HG02571 (cell line): Measurements from ENCODE around the gene KREMEN2.
A peak's percentile ranks its signal among the peaks of the same experiment; 100 is the strongest.

ENCODE experiments used
- ATAC-seq: cut with Tn5 transposase; IDR thresholded peaks from one replicate; pipeline ENCODE4 v1.9.1; 2021; ENCODE audit warnings: mild to moderate bottlenecking, moderate library complexity; ENCODE audit not compliant: unreplicated experiment

The KREMEN2 gene

DNA sequence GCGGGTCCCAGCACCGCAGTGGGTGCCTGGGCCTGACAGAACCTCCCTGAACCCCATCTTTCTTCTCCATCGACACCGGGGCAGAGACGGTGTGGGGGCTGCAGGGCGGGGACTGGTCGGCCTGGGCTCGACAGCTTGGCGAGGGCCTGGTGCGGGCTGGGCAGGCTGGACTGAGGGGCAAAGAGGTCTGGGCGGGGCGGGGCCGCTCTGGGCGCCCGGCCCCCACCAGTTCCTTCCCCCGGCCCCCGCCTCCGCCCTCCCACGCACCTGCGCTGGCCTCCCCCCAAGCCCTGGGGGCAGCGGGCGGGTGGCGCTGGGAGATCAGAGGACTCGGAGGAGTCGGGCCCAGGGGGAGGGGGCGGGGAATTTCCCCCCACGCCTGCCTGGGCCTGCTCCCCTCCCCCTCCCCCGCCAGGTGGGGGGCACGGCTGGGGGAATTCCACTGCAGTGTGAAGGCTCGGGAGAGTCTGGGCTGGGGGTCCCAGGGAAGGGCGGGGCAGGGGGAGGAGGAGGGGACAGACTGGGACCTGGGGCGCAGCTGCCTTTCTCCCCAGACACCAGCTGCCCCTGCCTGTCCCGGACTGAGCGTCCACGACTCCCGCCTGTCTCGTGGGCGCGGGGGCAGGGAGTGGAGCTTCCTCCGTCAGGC, 877 bp upstream of the KREMEN2 start:
- no peak for ATAC-seq

GRCh38 chr16:2964475-2965336, 631 bp downstream of the KREMEN2 start:
- ATAC-seq, result no peak

DNA sequence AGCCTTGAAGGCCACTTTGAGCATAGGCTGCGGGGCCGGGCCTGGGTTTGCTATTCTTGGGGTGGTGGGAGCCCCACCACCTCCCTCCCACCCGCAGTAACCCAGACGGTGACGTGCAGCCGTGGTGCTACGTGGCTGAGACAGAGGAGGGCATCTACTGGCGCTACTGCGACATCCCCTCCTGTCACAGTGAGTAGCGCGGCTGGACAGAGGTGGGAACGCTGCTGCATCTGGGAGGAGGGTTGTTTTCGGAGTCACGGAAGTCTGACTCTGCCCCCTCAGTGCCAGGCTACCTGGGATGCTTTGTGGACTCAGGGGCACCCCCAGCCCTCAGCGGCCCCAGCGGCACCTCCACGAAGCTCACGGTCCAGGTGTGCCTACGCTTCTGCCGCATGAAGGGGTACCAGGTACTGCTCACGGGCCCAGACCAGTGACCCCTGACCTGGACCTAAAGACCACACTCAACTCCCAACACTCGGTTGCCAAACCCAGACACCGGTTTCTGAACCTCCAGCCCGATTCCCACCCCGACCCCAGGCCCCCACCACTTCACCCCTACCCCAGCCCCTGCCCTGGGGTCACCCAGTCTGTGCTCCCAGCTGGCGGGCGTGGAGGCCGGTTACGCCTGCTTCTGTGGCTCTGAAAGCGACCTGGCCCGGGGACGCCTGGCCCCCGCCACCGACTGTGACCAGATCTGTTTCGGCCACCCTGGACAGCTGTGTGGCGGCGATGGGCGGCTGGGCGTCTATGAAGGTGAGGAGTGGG, 2.1 kb downstream of the KREMEN2 start:
- ATAC-seq, result no peak

DNA sequence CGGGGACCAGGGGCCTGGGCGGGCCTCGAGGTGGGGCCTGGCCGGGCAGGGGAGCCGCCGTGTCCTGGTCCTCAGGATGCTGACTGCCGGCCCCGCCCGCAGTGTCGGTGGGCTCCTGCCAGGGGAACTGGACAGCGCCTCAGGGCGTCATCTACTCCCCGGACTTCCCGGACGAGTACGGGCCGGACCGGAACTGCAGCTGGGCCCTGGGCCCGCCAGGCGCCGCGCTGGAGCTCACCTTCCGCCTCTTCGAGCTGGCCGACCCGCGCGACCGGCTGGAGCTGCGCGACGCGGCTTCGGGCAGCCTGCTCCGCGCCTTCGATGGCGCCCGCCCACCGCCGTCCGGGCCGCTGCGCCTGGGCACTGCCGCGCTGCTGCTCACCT, 2.7 kb downstream of the KREMEN2 start:
- no peak for ATAC-seq

DNA sequence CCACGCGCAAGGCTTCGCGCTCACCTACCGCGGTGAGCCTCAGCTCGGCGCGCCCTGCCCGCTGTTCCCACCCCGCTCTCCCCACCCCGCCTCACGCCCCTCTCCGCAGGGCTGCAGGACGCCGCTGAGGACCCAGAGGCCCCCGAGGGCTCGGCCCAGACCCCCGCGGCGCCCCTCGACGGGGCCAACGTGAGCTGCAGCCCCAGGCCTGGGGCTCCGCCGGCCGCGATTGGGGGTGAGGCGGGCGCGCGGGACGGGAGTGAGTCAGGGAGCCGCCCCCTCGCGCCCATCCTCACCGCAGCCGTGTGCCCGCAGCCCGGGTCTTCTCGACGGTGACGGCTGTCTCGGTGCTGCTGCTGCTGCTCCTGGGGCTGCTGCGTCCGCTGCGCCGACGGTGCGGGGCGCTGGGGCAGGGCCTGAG, 3.1 kb downstream of the KREMEN2 start:
- ATAC-seq, result no peak

- ATAC-seq, result no peak
Measured at GRCh38 chr16:2967721-2968161, 3.7 kb downstream of the KREMEN2 start.

GRCh38 chr16:2968368-2968737, 4.3 kb downstream of the KREMEN2 start:
- ATAC-seq, result no peak

DNA sequence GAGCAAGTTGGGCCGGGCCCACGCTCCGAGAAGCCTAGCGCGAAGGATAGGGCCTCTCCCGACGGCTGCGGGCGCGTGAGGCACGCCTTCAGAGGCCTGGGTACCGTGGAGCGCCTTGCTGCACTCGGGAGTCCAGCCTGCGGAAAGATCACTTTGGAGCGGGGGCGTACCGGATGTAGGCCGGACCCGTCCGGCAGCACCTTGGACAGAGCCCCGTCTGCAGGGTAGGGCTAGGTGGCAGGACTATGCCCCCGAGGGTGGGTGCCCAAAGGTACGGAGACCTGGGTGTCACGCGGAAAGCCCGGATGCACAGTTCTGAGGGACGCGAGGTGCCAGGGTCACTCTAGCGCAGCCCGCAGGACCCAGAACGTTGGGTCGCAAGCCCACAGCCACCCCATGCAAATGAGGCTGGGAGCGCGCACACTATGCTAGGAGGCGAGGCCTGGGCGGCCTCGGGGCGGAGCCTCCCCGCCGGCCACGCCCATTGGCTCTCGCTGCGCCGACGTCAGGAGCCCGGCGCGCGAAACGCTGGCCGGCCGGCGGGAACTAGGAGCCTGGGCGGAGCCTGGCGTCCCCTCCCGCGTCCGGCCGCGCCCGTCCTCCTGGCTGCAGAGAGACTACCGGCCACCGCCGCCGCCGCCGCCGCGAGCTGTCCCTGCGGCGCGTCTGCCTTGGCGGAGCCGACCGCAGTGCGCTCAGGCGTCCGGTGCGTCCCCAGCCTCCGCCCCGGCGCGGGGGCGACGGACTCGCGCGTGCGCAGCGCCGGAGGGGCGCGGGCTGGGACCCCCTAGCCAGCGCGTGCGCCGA, 4.9 kb downstream of the KREMEN2 start, which contains the start of gene PAQR4:
Gene PAQR4 (plus strand): TSS at position 611 of the 807 bp plus-strand sequence. CDS start 327 bp downstream, outside the sequence.
- ATAC-seq, result peak; percentile 74

GRCh38 chr16:2969545-2970521, 5.8 kb downstream of the KREMEN2 start:
- ATAC-seq, result peak; percentile 1

GRCh38 chr16:2970563-2970962, 6.5 kb downstream of the KREMEN2 start:
- no peak for ATAC-seq

DNA sequence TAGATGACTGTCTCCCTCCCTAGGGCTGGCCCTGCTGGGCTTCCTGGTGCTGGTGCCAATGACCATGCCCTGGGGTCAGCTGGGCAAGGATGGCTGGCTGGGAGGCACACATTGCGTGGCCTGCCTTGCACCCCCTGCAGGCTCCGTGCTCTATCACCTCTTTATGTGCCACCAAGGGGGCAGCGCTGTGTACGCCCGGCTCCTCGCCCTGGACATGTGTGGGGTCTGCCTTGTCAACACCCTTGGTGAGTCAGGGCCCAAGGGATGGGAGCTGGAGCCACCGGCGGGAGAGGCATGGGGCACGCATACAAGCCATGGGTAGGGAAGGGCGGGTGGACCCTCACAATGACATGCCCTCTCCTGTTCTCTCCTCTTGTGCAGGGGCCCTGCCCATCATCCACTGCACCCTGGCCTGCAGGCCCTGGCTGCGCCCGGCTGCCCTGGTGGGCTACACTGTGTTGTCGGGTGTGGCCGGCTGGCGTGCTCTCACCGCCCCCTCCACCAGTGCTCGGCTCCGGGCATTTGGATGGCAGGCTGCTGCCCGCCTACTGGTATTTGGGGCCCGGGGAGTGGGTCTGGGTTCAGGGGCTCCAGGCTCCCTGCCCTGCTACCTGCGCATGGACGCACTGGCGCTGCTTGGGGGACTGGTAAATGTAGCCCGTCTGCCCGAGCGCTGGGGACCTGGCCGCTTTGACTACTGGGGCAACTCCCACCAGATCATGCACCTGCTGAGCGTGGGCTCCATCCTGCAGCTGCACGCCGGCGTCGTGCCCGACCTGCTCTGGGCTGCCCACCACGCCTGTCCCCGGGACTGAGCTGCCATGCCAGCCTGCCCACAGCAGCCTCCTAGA, 7.3 kb downstream of the KREMEN2 start:
- no peak for ATAC-seq

GRCh38 chr16:2971985-2972784, 8.1 kb downstream of the KREMEN2 start:
- ATAC-seq, result no peak

- ATAC-seq, result no peak
Measured at GRCh38 chr16:2973093-2973492, 9.0 kb downstream of the KREMEN2 start.

DNA sequence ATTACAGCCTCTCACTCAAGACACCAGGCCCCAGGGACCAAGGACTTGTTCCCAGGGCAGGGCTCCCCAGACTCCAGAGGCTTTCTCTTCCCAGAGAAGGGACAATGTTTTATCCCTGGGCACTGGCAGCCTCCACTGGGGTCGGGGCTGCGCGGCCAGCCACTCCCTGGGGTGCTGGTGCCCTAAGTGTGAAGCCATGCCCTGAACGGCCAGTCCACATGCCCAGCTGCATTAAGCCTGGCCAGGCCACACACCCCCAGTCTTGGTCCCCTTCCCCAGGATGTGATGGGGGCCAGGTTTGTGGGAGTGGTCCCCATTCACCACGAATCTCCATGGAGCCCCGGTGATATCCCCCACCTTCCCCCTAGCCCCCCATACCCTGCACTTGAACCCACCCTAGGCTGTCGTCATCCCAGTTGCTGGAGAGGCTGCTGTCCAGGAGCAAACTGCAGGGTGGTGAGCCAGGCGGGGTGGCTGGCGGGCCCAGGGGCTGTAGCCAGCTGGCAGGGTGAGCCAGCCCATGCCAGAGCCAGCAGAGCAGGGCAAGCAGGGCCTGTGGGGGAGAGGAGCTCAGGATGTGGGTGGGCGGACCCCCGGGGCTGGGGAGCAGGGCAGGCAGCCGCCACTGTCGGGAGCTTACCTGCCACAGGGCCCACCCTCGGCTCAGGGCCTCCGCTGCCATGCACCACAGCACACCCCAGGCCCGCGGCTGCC, 9.7 kb downstream of the KREMEN2 start:
- no peak for ATAC-seq

DNA sequence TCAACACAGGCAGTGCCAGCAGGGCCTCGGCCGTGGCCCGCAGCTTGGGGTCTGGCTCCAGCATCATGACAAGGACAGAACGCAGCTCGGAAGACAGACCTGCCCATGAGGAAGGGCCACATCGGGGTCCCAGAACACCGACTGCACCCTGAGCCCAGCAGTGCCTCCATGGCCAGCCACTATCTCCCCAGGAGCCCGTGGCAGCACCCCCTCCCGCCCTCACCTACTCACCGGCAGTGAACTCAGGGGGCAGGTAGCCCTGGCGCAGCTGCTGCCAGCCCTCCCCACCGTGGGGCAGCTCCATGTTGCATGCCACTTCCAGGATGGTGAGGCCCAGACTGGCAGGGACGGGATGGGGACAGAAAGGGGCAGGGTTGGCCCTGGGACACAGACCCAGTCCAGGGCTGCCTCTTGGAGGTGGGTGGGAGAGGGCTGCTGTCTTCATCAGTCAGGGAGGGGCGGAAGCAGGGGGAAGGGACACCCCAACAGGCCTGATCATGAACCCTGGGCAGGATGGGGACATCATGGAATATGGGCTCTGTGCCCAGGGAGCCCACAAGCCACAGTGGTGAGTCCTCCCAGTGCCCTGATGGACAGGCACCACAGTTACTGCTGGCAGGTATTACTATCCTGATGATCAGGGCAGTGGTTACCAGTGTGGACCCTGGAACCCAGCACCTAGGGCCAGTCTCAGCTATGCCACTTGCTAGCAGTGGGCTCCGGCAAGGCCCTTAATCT, 10.4 kb downstream of the KREMEN2 start:
- no peak for ATAC-seq

DNA sequence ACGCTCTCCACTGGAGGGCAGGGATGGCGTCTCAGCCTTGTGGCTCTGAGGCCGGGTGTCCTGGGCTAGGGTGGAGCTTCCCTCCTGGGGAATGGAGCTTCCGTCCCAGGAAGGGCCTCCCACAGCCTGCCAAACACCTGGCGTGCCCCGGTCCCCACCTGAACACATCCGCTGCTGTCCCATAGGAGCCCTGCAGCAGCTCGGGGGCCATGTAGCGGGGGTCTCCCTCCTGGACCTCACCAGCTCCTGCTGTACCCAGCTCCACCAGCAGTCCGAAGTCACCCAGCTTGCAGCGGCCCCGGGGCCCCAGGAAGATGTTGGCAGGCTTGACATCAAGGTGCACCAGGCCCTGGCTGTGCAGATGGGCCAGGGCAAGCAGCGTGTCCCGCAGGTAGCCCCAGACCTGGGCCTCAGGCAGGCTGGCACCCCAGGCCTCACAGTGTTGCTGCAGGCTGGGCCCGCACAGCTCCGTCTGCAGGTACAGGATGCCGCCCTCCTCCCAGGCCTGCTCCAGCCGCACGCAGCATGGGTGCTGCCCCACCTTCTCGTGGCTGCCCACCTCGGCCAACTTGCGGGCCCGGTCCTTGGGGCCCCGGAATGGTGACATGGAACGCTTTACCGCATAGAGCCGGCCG, 11.2 kb downstream of the KREMEN2 start:
- no peak for ATAC-seq
